PC-3 (cell line): Measurements from ENCODE around the gene EFTUD2. TPM values are rescaled to one million over a fixed set of nuclear protein-coding genes. Genes with fewer than 3 reads are reported as not detected.

Experiments used
- ATAC-seq: fragments of 200-7000 bp; cut with Tn5 transposase; 2 replicates; pipeline ENCODE4 v1.9.1; 2020; ENCODE audit warnings: mild to moderate bottlenecking, moderate library complexity
- BruUV-seq: library from RNA; stranded (reverse); fragments of 400-500 nt; replicated peaks from 2 replicates; lab custom pipeline; 2021; lab: Mats Ljungman, UMichigan
- CTCF ChIA-PET: fragments of 300-600 bp; sonication (Branson Sonifier 250); formaldehyde crosslinking; loops from one replicate; lab custom pipeline; 2022; ENCODE audit warnings: antibody characterized with exemption; lab: Charles Lee
- POLR2A ChIA-PET: fragments of 300-600 bp; sonication (Branson Sonifier 250); formaldehyde crosslinking; loops from one replicate; lab custom pipeline; 2022; ENCODE audit warnings: antibody characterized with exemption; ENCODE audit not compliant: unreplicated experiment; lab: Charles Lee
- DNase-seq: peaks from one replicate; pipeline ENCODE4 v3.0.0-alpha.2; 2015
- H2AFZ ChIP-seq: fragments of 300-600 bp; sonication (generic); 2 replicates; pipeline ENCODE4 v1.6.0; 2016; ENCODE audit warnings: antibody characterized with exemption, low read length
- H3F3A ChIP-seq: fragments of 300-600 bp; sonication (generic); one replicate; pipeline ENCODE4 v1.6.0; 2017; ENCODE audit warnings: antibody characterized with exemption, low read length, control low read depth, mild to moderate bottlenecking; ENCODE audit not compliant: unreplicated experiment
- H3K27ac ChIP-seq: fragments of 300-600 bp; sonication (generic); 2 replicates; pipeline ENCODE4 v1.5.1; 2016; ENCODE audit warnings: mild to moderate bottlenecking, low read length
- H3K27me3 ChIP-seq: fragments of 300-600 bp; sonication (generic); 2 replicates; pipeline ENCODE4 v1.6.1; 2016; ENCODE audit warnings: low read length, mixed read lengths
- H3K36me3 ChIP-seq: fragments of 300-600 bp; sonication (generic); 2 replicates; pipeline ENCODE4 v1.6.1; 2016; ENCODE audit warnings: low read depth, mixed run types, low read length, mixed read lengths
- H3K4me1 ChIP-seq: fragments of 300-600 bp; sonication (generic); 2 replicates; pipeline ENCODE4 v1.5.1; 2016; ENCODE audit warnings: low read length; ENCODE audit not compliant: insufficient read depth
- H3K4me2 ChIP-seq: fragments of 300-600 bp; sonication (generic); 2 replicates; pipeline ENCODE4 v1.6.0; 2016; ENCODE audit warnings: low read length
- H3K4me3 ChIP-seq: fragments of 300-600 bp; sonication (generic); 2 replicates; pipeline ENCODE4 v1.5.1; 2016; ENCODE audit warnings: mild to moderate bottlenecking, low read length, mixed read lengths
- H3K79me2 ChIP-seq: fragments of 300-600 bp; sonication (generic); 2 replicates; pipeline ENCODE4 v1.6.1; 2017; ENCODE audit warnings: low read length, mixed read lengths
- H3K9ac ChIP-seq: fragments of 300-600 bp; sonication (generic); 2 replicates; pipeline ENCODE4 v1.6.0; 2016; ENCODE audit warnings: mild to moderate bottlenecking, low read length
- H3K9me2 ChIP-seq: fragments of 300-600 bp; sonication (generic); replicated peaks from 2 replicates; pipeline ENCODE4 v1.6.1; 2016; ENCODE audit warnings: mixed run types, low read length, mixed read lengths
- H3K9me3 ChIP-seq: fragments of 300-600 bp; sonication (generic); 2 replicates; pipeline ENCODE4 v1.6.1; 2016; ENCODE audit warnings: low read length, mixed read lengths
- H4K20me1 ChIP-seq: fragments of 300-600 bp; sonication (generic); 2 replicates; pipeline ENCODE4 v1.6.1; 2016; ENCODE audit warnings: low read length, mixed read lengths
- CTCF ChIP-seq: fragments of 300-600 bp; sonication (generic); conservative IDR thresholded peaks from 2 replicates; pipeline ENCODE4 v1.5.1; 2017; ENCODE audit warnings: antibody characterized with exemption, low read depth, mild to moderate bottlenecking, low read length
- EZH2 ChIP-seq: fragments of 300-600 bp; sonication (generic); IDR thresholded peaks from one replicate; pipeline ENCODE4 v1.6.1; 2017; ENCODE audit warnings: antibody characterized with exemption, mild to moderate bottlenecking, low read length; ENCODE audit not compliant: unreplicated experiment
- EZH2phosphoT487 ChIP-seq: fragments of 300-600 bp; sonication (generic); IDR thresholded peaks from 2 replicates; pipeline ENCODE4 v1.6.1; 2018; ENCODE audit warnings: mild to moderate bottlenecking, antibody characterized with exemption, low read length, borderline replicate concordance
- intact Hi-C: fragments of 100-400 bp; cut with micrococcal nuclease; formaldehyde crosslinking; loops from 2 replicates; pipeline ENCODE4 v1.9.0; 2023
- total RNA-seq: library from RNA; depleted of rRNA; stranded (reverse); fragments of >200 nt; gene quantifications from 2 replicates; pipeline ENCODE4 v1.2.3, GENCODE V29; 2014

EFTUD2 gene
- total RNA-seq, 1 experiment from 2014 or later, result 227 TPM

- DNase-seq, result no peak
- Histone ChIP-seq H4K20me1 (no peaks in the 10 kb centered on the region), H3K9me3 (no peaks in the 10 kb centered on the region), H3K9me2 (no peaks in the 10 kb centered on the region), H3K4me3 (no peak overlapping the region), H2AFZ (no peak overlapping the region), H3K27ac (no peak overlapping the region), H3K9ac (no peak overlapping the region), H3K4me1 (no peaks in the 10 kb centered on the region), H3K79me2 (no peaks in the 10 kb centered on the region), H3K4me2 (no peak overlapping the region), H3F3A (no peaks in the 10 kb centered on the region), H3K36me3 (peaks cover 73% of the 10 kb centered on the region), H3K27me3 (no peaks in the 10 kb centered on the region)
- TF ChIP-seq EZH2 (no peak), CTCF (no peak), EZH2phosphoT487 (no peak)
- intact Hi-C loops, result no loop called here
- no peak for ATAC-seq
- no TSS peak for BruUV-seq
- CTCF ChIA-PET, result no interaction called here
- POLR2A ChIA-PET, result interaction anchor here (0.8 kb wide), 1 partner anchor 42 kb away, joined by 4 read pairs; no protein-coding TSS in a partner anchor
Observed at GRCh38 chr17:44881145-44881544, 18.1 kb downstream of the EFTUD2 start.

DNA sequence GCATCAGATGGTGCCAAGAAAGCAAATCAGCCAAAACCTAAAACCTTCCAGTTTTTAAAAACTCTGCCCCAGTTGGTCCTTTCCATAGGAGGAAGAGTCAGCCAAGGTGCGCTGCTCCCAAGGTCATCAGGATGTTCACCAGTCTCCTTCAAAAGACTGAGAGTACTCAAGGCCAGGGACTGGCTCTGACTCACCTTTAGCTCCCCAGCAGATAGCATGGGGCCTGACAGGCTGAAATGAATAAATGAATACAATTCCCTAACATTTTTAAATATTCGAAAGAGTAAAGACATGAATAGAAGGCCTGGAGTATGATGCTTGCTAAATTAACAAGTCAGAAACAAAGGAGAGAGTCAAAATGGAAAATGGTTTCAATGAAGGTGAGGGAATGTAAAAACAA is 19.2 kb downstream of the EFTUD2 start:
- no peak overlapping the region for H3K9ac ChIP-seq
- peaks cover 70% of the 10 kb centered on the region for H3K36me3 ChIP-seq
- H3K27ac ChIP-seq, result no peak overlapping the region
- POLR2A ChIA-PET, result no interaction called here
- no peak overlapping the region for H3K4me2 ChIP-seq
- H3K9me3 ChIP-seq, result no peaks in the 10 kb centered on the region
- CTCF ChIA-PET, result no interaction called here
- H3F3A ChIP-seq, result no peaks in the 10 kb centered on the region
- H3K4me1 ChIP-seq, result no peaks in the 10 kb centered on the region
- ATAC-seq, result no peak
- no TSS peak for BruUV-seq
- no peak for DNase-seq
- no peak overlapping the region for H3K4me3 ChIP-seq
- no peaks in the 10 kb centered on the region for H3K27me3 ChIP-seq
- no peak overlapping the region for H2AFZ ChIP-seq
- no peaks in the 10 kb centered on the region for H3K9me2 ChIP-seq
- no peaks in the 10 kb centered on the region for H4K20me1 ChIP-seq
- TF ChIP-seq EZH2phosphoT487 (no peak), CTCF (no peak), EZH2 (no peak)
- intact Hi-C loops, result no loop called here
- no peaks in the 10 kb centered on the region for H3K79me2 ChIP-seq

GRCh38 chr17:44879376-44879775 is 19.9 kb downstream of the EFTUD2 start:
- Histone ChIP-seq H4K20me1 (no peaks in the 10 kb centered on the region), H3K27ac (no peak overlapping the region), H2AFZ (no peak overlapping the region), H3K4me2 (no peak overlapping the region), H3K36me3 (peaks cover 69% of the 10 kb centered on the region), H3K27me3 (no peaks in the 10 kb centered on the region), H3K9ac (no peak overlapping the region), H3K79me2 (no peaks in the 10 kb centered on the region), H3K4me3 (no peak overlapping the region), H3K4me1 (no peaks in the 10 kb centered on the region), H3F3A (no peaks in the 10 kb centered on the region), H3K9me2 (no peaks in the 10 kb centered on the region), H3K9me3 (no peaks in the 10 kb centered on the region)
- ChIA-PET CTCF (interaction anchor here (0.5 to 2.5 kb wide), 3 partner anchors 100 to 167 kb away, joined by 3 to 13 read pairs (median 13); no protein-coding TSS in a partner anchor), POLR2A (interaction anchor here (0.6 kb wide), 1 partner anchor 158 kb away, joined by 5 read pairs; no protein-coding TSS in a partner anchor)
- DNase-seq (no peak), ATAC-seq (no peak)
- no TSS peak for BruUV-seq
- intact Hi-C loops, result no loop called here
- no peak for TF ChIP-seq EZH2
- TF ChIP-seq EZH2phosphoT487, result no peak
- TF ChIP-seq CTCF, result no peak
